Measurements from ENCODE around the gene ADGRB3.
"Not testable (repeated sequence)": the region's sequence is repeated elsewhere in the genome, so short reads cannot be mapped to it uniquely, and the experiment has no call there.

ADGRB3 gene

DNA sequence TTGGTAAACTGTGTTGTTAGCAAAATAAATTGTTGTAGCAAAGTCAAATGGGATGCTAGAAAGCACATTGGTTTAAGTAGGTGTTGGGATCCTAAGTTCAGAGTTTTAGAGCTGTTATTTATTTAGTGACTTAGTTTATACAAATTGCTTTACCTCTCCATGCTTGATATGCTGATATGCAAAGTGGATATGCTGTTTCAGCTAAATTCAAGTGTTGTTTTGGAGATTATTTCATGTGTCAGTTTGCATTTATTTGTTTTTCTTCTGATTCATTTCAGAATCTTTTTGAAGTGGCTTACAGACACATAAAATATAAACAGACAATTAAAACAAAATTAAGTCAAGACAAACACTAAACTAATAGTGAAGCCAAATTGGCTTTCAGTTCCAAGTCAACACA, 203.5 kb downstream of the ADGRB3 start:
- DNase-seq: no peak

DNA sequence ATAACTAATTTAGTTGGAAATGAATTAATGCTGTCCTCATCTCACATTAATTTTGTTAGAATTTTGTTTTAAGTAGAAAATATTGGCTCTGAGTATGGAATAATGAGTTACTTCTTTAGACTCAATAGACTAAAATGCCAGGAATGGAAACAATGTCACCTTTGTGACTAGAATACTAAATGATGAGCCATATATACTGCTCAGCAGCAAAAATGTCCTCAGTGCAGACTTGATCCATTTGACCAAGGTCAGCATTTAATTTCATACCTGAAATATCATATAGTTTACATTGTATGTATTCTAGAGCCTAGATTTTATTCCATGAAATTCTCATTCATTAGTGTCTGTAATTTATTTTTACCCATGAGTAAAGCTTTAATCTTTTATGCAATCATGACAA, 217.7 kb downstream of the ADGRB3 start:
- DNase-seq: no peak

DNA sequence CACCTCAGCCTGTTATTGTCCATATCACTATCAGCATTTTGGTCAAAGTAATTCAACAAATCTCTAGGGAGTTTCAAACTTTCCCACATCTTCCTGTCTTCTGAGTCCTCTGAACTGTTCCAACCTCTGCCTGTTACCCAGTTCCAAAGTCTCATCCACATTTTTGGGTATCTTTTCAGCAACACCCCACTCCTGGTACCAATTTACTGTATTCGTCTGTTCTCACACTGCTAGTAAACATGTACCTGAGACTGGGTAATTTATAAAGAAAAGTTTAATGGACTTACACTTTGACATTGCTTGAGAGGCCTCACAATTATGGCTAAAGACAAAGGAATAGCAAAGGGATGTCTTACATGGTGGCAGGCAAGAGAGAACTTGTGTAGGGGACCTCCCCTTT, 224.2 kb downstream of the ADGRB3 start:
- DNase-seq: no peak

DNA sequence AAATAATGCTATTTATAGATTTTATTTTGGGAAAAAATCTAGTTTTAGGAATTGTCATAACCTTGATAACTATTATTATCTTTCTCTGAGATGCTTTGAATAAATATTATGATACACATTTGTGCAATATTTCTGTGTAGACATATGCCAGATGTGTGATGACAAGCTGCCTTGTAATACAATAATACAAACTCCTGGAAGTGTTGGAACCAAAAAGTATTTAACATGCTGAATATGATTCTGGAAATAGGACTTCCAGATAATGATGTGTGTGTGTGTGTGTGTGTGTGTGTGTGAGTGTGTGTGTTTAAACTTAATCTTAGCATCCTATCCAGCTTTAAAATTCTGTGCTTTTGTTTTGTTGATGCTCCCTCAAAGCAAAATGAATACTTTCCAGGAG, 233.6 kb downstream of the ADGRB3 start:
- DNase-seq: no peak

DNA sequence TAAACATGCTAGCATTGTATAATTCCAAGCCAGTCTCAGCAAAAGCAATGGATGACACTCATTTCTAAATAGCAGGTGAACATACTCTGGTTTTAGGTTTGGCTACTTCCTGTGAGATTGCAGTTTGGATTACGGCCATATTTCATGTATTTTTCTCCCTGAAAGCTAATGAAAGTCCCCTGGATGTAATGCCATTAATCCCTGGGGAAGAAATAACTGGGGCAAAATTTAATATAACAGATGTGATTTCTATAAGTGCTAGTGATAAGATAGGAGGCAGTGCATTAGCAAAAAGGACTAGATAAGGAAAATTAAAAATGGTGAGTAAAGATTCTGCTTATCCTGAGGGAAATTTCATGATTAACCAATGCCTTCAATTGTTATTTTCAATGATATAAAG, 238.2 kb downstream of the ADGRB3 start:
- DNase-seq: no peak

DNA sequence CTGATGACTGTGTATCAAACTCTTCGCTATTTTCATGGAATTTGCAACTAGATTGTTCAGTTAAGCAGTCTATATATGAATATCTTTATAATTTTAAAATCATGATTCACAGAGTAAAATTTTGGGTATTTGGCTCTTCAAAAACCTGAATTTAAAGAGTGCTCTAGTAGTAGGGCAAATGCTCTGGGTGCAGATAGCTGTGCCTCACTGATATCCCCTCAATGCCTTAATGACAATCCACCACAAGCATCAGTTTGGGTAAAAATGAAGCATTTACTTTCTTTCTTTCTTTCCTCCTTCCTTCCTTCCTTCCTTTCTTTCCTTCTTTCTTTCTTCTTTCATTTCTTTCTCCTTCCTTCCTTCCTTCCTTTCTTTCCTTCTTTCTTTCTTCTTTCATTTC, 239.7 kb downstream of the ADGRB3 start:
- DNase-seq: no peak

DNA sequence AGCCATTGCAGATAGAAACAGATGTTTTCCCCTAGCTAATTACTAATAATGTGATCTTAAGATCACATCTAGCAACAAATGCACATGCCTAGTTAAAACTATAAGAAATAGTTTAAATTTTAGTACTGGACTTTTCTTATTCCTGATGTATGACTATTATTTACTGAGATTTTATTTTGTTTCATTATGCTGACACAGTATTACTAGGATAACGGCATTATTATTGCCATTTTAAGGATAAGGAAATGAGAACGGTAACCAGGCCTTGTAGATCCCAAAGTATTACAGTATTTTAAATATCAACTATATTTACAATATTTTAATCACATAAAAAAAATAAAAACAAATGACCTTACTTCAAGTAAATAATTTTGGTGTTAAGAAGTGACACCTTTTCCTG, 240.3 kb downstream of the ADGRB3 start:
- no peak for DNase-seq

DNA sequence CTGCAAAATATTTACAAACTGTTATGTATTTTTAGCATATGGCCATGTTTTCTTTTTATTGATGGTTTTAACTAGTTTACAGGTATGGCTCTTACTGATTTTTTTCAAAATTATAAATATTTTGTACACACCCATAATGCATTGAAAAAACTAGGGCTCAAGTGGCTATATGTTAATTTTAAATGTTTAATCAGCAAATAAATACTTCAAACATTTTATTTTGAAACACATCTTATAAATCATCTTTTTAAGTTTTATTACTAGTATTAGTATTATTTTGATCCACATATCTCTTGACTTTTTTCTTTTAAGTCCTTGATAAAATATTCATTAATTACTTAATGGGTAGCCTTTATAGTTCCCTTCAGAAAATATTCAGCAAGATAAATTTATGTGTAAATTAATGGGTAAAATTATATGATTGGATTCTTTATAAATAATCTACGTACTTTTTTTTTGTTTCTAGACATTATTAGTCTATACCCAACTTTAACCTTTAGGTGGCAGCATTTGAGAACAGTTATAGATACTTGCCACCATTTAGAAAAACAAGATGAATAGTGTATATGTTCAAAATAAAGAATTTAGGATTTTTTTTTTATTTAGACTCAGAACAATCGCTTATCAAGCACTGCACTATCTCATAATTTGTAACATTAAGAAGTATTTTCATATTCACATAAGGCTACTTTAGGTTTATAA, 241.9 kb downstream of the ADGRB3 start:
- DNase-seq: peak in 1 of 2 donors; percentile 18

DNA sequence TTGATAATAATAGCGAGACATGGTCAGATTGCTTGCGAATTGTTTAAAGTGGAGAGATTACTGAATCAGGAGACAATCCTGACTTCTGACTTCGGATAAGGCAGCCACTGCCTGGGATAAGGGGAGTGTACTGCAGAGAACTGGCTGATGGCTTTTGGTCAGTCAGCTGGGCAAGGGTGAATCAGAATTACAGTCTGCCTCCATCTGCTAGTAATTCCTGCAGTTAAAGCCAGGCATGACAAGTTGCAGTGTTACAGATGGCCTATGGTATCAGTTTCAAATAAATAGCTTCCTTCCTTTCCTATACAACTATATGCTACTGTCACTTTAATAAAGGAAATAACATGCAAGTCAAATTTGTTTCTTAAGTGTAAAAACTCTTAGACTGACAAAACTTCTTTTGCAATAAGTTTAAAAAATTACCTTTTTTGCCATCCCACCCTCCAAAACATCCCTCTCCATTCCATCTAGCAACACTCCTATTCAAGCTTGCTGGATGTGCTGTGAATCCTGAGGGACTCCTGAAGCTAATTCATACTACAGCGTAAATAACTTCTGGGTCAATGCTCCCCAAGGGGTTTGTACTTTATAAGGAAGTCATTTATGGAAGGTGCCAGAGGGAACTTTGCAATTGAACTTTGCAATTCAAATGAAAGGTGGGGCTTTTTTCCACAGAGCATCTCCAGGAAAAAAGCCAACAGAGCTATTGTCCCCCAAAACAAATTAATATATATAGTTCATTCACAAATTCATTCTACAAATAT, 245.2 kb downstream of the ADGRB3 start:
- no peak for DNase-seq

DNA sequence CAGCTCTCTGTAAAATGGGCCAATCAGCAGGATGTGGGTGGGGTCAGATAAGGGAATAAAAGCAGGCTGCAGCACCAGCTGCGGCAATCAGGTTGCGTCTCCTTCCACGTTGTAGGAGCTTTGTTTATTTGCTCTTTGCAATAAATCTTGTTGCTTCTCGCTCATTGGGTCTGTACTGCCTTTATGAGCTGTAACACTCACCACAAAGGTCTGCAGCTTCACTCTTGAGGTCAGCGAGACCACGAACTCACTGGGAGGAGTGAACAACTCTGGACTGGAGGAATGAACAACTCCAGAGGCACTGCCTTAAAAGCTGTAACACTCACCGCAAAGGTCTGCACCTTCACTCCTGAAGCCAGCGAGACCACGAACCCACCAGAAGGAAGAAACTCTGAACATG, 248.2 kb downstream of the ADGRB3 start:
- DNase-seq: not testable (repeated sequence)

DNA sequence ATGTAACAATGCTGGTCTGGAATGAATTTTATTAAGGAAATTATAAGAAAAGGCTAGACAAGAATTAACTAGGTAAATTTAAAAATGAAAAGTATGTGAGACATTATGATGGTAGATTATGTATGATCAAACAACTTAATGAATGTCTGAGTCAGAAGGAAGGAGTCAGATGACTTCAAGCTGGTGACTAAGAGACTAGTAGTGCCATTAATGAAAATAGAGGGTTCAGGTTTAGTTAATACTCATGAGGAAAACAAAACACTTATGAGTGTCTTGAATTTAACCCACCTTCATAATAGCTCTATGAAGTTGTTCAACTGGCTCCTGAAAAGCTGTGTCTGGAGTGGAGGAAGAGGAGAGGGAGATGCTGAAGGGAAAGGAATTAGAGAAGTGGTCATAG, 256.3 kb downstream of the ADGRB3 start:
- DNase-seq: no peak

DNA sequence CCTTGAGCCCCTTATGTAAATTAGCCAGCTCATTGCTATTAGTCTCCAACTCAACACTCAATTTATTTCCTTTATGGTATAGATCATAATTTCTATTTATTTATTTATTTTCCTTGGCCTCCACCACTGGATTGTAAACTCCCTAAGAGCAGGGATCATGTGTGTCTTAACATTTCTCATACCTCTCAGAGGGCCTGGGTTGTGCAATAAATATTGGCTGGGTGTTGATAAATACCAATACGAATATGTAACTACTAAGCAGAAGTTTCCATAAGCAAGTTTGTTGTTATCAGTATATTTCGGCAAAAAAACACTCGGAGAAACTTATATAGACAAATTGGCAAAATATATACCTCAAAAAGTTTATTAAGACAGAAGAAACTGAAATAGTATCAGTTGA, 257.4 kb downstream of the ADGRB3 start:
- DNase-seq: no peak

DNA sequence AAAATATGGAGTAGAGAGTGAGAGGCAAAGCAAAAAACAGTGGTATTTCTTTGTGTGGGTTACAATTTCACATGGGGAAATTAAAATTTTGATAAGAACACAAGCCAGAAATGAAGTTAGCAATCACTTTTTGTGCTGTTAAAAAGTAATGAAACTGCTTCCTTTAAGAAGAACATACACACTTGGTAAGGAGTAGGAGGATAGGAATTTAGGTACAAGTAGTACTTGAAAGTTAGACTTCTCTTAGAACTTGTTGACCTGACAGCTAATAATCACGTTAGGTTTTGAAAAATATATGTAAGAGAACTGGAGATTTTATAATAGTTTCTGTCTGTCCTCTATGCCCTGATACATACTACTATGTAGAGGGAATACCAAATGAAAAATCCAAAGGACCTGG, 260.8 kb downstream of the ADGRB3 start:
- no peak for DNase-seq

DNA sequence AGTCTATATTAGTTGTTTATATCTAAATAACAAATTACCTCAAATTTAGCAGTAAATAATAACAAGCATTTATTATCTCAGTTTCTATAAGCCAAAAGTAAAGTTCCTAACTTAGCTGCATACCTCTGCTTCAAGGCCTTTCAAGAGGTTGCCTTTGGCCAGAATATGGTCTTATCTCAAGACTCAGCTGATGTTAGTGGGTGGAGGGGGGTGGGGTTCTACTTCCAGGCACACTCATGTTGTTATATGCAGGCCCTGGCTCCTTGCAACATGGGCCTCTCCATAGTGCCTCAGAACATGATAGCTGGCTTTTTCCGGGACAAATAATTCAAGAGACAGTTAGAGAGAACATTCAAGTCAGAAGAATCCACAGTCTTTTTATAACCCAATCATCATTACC, 266.0 kb downstream of the ADGRB3 start:
- DNase-seq: no peak

DNA sequence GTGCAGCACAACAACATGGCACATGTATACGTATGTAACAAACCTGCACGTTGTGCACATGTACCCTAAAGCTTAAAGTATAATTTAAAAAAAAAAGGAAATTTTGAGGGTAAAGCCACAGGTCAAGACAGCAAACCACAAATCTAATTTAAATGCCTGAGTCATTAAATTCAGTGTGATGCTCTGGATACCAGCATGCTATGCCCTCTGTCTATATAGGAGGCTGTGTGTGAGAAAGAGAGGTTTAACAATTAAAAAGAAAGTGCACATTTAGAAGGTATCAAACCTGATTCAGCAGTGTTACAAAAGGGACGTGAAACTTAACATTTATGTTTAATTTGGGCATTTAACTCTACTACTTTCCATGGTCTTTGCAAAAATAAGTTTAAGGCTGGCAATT, 276.3 kb downstream of the ADGRB3 start:
- no peak for DNase-seq

DNA sequence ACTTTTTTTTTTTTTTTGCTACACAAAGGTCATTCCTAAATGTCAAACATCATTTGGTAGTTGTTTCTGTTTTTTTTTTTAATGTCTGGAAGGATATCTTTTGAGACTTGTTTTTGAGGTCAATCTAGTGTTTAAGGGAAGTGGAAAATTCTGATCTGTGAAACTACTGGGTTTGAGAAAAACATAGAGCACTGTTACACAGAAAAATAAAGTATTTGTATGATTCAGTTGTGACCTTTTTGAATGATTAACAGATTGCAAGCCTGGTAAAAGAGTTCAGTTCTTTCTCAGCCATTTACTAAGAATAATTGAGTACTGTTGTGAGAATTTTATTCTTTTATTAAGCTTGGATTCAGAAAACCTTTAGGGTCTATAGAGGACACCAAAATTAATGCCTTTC, 276.7 kb downstream of the ADGRB3 start:
- no peak for DNase-seq

DNA sequence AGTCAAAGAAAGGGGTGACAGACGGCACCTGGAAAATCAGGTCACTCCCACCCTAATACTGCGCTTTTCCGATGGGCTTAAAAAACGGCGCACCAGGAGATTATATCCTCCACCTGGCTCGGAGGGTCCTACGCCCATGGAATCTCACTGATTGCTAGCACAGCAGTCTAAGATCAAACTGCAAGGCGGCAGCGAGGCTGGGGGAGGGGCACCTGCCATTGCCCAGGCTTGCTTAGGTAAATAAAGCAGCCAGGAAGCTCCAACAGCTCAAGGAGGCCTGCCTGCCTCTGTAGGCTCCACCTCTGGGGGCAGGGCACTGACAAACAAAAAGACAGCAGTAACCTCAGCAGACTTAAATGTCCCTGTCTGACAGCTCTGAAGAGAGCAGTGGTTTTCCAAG, 277.7 kb downstream of the ADGRB3 start:
- not testable (repeated sequence) for DNase-seq

DNA sequence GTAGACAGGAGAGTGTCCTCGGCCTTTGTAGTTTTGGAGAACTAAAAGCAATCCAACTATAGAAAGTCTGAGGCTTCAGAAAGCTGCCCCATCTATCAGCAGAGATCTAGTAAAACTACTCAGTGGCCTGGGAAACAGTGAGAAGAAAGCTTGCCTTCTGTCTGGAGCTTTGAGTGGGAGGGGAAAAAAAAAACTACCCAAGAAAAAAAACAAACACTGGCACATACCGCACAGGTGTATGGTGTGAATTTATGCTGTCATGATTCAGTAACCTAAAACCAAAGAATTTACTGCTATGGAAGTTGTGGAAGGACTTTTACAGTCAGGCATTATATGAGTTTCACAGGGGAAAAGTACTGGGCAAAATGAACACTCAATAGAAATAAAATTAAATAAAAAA, 280.5 kb downstream of the ADGRB3 start:
- DNase-seq: no peak

DNA sequence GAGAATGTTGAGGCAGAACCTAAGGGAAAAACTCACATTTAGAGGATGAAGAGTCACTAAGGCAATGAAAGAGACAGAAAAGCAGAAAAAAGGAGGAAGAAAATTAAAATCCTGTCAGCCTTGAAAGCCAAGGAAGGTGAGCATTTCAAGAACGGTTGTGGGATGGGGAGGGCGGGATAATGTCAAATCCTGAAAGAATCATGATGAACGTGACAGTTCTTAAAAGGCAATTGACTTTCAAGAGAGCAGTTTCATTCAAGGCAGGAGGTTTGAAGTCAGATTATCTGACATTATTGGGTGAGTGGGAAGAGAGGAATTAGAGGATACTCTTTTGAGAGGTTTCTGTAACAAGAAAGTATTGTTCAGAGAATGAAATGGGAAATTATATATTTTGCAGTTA, 284.5 kb downstream of the ADGRB3 start:
- no peak for DNase-seq

DNA sequence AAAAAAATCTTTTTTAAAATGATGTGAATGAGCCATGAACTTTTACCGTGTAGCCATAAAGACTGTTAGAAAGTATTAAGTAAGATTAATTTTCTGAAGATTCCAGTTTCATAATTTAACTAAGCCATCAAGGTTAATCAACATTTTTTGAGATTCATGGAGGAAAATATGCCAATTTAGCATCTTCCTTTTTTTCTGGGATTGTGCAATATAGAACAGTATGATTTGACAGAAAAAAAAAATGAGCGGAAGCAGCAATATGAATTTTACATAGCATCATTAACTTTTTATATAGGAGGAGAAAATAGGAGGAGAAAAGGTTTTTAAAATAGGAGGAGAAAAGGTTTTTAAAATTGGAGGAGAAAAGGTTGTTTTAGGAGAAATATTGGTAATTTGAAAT, 306.3 kb downstream of the ADGRB3 start:
- no peak for DNase-seq

DNA sequence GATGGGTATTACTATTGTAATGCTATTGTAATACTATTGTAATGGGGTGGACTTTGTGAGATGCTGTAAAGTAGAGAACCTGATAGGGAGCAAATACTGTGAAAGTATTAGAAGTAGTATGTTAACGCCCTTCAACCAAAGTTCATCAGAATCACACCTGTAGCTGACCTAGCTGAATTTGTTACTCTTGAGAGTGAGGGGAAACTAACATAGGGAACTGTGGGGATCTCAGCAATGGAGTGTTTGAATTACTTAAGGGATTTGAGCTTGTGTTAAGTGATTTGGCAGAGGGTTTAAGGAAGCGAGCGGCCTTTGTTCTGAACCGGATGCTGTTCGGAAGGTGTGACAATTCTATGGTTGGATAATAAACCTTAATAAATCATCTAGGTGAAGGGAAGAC, 312.6 kb downstream of the ADGRB3 start:
- no peak for DNase-seq

DNA sequence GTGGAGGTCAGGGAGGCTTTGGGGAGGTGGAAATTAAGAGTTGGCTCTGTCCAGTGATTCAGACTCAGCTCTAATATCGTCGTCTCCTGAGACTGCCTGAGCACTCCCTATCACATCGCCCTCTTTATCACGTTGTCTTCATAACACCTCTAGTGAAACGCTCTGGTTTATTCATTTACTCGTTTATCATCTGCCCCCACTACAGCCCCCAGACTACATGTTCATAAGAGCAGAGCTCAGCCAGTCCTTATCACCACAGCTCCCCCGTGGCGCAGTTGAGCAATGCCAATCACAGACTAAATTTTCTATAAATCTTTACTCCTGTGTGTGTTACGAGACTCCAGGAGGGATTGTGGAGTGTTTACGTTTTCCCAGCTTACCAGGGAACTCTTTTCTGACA, 316.2 kb downstream of the ADGRB3 start:
- no peak for DNase-seq

DNA sequence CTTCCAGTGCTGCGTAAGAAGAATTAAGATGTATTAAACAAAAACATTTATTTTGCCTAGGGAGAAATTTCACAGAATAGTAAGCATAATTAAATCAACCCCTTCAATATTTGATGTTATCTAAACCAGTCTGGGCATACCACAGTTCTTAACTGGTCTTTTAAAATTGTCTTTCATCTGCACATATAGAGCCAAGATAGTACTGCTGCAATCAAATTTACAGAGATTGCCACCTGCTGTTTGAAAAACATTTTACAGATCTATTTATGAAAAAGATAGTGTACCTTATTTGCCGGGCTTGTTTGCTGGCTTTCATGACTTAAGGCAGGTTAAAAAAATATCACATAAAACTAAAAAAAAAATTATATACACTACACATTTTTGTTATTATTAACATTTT, 323.2 kb downstream of the ADGRB3 start:
- DNase-seq: peak in 1 of 2 donors; percentile 24

DNA sequence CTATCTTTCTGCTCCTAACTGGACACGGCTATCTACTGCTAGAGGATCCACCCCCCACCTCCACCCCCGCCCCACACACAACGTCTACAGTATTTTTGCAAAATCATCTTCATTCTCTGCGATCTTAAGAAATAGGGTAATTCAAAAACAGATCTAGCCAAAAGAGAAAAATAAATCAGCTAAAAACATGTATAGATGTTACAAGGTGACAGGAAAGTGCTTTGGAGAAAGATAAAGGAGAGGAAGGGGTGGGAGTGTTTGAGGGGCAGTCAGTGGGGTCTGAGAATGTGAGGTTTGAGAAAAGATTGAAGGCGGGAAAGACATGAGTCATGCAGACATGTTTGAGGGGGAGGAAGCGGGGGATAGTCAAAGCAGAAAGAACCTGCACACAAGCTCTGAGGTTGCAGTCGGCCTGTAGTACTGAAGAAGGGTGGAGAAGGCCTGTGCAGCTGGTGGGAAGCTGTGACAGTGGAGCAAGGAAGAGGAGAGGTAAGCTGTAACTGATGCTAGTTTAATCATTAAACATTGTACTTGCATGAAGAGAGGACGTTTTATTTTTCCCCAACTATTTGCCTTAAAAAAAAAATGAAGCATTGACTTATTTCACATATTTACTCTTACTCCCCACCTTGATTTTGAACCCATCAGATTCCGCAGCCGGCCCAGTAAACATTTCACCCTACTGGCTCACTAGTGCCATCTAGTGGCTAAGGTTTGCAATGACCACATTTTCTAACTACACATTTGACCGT, 332.6 kb downstream of the ADGRB3 start:
- peak; percentile 19 to 48 for DNase-seq
